ENCODE measurements around the gene F9.

DNA sequence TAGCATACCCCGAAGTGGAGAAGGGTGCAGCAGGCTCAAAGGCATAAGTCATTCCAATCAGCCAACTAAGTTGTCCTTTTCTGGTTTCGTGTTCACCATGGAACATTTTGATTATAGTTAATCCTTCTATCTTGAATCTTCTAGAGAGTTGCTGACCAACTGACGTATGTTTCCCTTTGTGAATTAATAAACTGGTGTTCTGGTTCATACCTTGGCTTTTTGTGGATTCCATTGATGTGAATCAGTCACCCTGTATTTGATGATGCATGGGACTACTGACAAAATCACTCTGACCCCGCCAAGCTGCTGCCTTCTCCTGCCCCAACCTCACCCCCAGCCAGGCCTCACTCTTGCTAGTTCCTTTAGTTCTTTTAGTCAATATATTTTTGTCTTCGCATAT lies 32.7 kb downstream of the F9 start:
- TF ChIP-seq, protein P1, sequence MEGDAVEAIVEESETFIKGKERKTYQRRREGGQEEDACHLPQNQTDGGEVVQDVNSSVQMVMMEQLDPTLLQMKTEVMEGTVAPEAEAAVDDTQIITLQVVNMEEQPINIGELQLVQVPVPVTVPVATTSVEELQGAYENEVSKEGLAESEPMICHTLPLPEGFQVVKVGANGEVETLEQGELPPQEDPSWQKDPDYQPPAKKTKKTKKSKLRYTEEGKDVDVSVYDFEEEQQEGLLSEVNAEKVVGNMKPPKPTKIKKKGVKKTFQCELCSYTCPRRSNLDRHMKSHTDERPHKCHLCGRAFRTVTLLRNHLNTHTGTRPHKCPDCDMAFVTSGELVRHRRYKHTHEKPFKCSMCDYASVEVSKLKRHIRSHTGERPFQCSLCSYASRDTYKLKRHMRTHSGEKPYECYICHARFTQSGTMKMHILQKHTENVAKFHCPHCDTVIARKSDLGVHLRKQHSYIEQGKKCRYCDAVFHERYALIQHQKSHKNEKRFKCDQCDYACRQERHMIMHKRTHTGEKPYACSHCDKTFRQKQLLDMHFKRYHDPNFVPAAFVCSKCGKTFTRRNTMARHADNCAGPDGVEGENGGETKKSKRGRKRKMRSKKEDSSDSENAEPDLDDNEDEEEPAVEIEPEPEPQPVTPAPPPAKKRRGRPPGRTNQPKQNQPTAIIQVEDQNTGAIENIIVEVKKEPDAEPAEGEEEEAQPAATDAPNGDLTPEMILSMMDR (IDR thresholded peaks at IDR 0.05), result no peak
- no peak for TF ChIP-seq POLR2A (IDR thresholded peaks at IDR 0.05)
